AG04450 (cell line): ENCODE results near the gene NPPB. TPM values are rescaled to one million over a fixed set of nuclear protein-coding genes. Genes with fewer than 3 reads are reported as not detected.

Experiments used
- CTCF ChIA-PET: fragments of 300-600, 350-600 bp; formaldehyde crosslinking; extraction: SDS; loops from one replicate; lab custom pipeline; 2022; ENCODE audit warnings: antibody characterized with exemption, inconsistent platforms; lab: Charles Lee
- POLR2A ChIA-PET: fragments of 350-600 bp; formaldehyde crosslinking; extraction: SDS; loops from one replicate; lab custom pipeline; 2021; ENCODE audit warnings: antibody characterized with exemption, inconsistent platforms; lab: Yijun Ruan, JAX
- DNase-seq: peaks from one replicate; pipeline ENCODE4 v3.0.0-alpha.2; 2011; ENCODE audit warnings: low read depth, low spot score
- H3K27ac ChIP-seq: one replicate; pipeline ENCODE4 v1.5.1; 2012; ENCODE audit warnings: low read depth, low read length, control low read depth
- H3K27me3 ChIP-seq: one replicate; pipeline ENCODE4 v1.6.0; 2012; ENCODE audit warnings: low read length; ENCODE audit not compliant: control insufficient read depth, insufficient read depth
- H3K4me3 ChIP-seq: 2 replicates; pipeline ENCODE4 v1.5.1; 2011; ENCODE audit warnings: mild to moderate bottlenecking, low read depth, low read length, control low read depth
- H3K9me3 ChIP-seq: 2 replicates; pipeline ENCODE4 v1.5.1; 2012; ENCODE audit warnings: low read length; ENCODE audit not compliant: control insufficient read depth, insufficient read depth
- CTCF ChIP-seq: IDR thresholded peaks from 2 replicates; pipeline ENCODE4 v1.5.1; 2011; ENCODE audit warnings: low read depth, low read length, control low read depth, inconsistent platforms
- polyA plus RNA-seq: library from polyadenylated mRNA; depleted of rRNA; stranded (reverse); fragments of >200 nt; gene quantifications from 2 replicates; pipeline ENCODE4 v1.2.3, GENCODE V29; 2011

NPPB gene
- polyA plus RNA-seq, 1 experiment = not detected

- ChIA-PET POLR2A (interaction anchor here (3.1 kb wide), 1 partner anchor 70 kb away, joined by 31 read pairs; no protein-coding TSS in a partner anchor), CTCF (interaction anchor here (0.7 to 4.0 kb wide), 12 partner anchors 9 to 71 kb away, joined by 3 to 19 read pairs (median 4); partner anchors contain the start of genes CLCN6, MTHFR and NPPA)
- DNase-seq = no peak
- TF ChIP-seq CTCF = peak; percentile 99
- Histone ChIP-seq H3K27me3 (no peaks in the 10 kb centered on the region), H3K9me3 (no peaks in the 10 kb centered on the region; the same call in 1 of the 2 replicates), H3K27ac (no peak overlapping the region), H3K4me3 (no peak overlapping the region)
Observed at GRCh38 chr1:11838349-11839272, 20.1 kb downstream of the NPPB start.

GRCh38 chr1:11837767-11838348 is 20.9 kb downstream of the NPPB start:
- no peak overlapping the region for H3K27ac ChIP-seq
- no peak for DNase-seq
- CTCF ChIA-PET = interaction anchor here (0.6 to 4.0 kb wide), 12 partner anchors 9 to 297 kb away, joined by 3 to 19 read pairs (median 4); partner anchors contain the start of genes CLCN6, MTHFR and NPPA
- POLR2A ChIA-PET = interaction anchor here (0.6 to 3.1 kb wide), 2 partner anchors 71 to 142 kb away, joined by 3 to 31 read pairs; no protein-coding TSS in a partner anchor
- no peaks in the 10 kb centered on the region; the same call in 1 of the 2 replicates for H3K9me3 ChIP-seq
- no peak for TF ChIP-seq CTCF
- H3K4me3 ChIP-seq = no peak overlapping the region
- no peaks in the 10 kb centered on the region for H3K27me3 ChIP-seq

GRCh38 chr1:11836955-11837766 is 21.6 kb downstream of the NPPB start:
- no peaks in the 10 kb centered on the region for H3K27me3 ChIP-seq
- no peak for DNase-seq
- ChIA-PET CTCF (interaction anchor here (0.6 to 4.0 kb wide), 7 partner anchors 12 to 298 kb away, joined by 3 to 19 read pairs (median 6); partner anchors contain the start of genes CLCN6 and MTHFR), POLR2A (interaction anchor here (0.6 to 3.1 kb wide), 2 partner anchors 72 to 143 kb away, joined by 3 to 31 read pairs; no protein-coding TSS in a partner anchor)
- no peaks in the 10 kb centered on the region; the same call in 1 of the 2 replicates for H3K9me3 ChIP-seq
- H3K4me3 ChIP-seq = no peak overlapping the region
- no peak overlapping the region for H3K27ac ChIP-seq
- TF ChIP-seq CTCF = no peak

- Histone ChIP-seq H3K4me3 (no peak overlapping the region), H3K27me3 (no peaks in the 10 kb centered on the region), H3K9me3 (no peaks in the 10 kb centered on the region; the same call in 1 of the 2 replicates), H3K27ac (no peak overlapping the region)
- ChIA-PET CTCF (interaction anchor here (1.1 to 1.5 kb wide), 2 partner anchors 12 to 72 kb away, joined by 3 to 5 read pairs; no protein-coding TSS in a partner anchor), POLR2A (interaction anchor here (1.4 kb wide), 1 partner anchor 72 kb away, joined by 3 read pairs; no protein-coding TSS in a partner anchor)
- DNase-seq = no peak
- TF ChIP-seq CTCF = no peak
Observed at GRCh38 chr1:11835441-11836225, 23.1 kb downstream of the NPPB start.
